OCI-LY3 (cell line): ENCODE results near the gene SEPTIN10.

ENCODE experiments used
- CTCF ChIP-seq: fragments of 200-600, 300-600 bp; sonication (generic); IDR thresholded peaks from 2 replicates; pipeline ENCODE4 v1.5.1; 2014; ENCODE audit warnings: antibody characterized with exemption, low read length, low read depth
- EZH2phosphoT487 ChIP-seq: fragments of 200-600 bp; shearing (Covaris generic); IDR thresholded peaks from 2 replicates; pipeline ENCODE4 v1.6.1; 2018; ENCODE audit warnings: antibody characterized with exemption, mixed run types, low read depth

GRCh38 chr2:109523121-109523520 is 90.6 kb downstream of the SEPTIN10 start:
- TF ChIP-seq CTCF (no peak), EZH2phosphoT487 (no peak)
